ENCODE results near the gene DDAH1.

DNA sequence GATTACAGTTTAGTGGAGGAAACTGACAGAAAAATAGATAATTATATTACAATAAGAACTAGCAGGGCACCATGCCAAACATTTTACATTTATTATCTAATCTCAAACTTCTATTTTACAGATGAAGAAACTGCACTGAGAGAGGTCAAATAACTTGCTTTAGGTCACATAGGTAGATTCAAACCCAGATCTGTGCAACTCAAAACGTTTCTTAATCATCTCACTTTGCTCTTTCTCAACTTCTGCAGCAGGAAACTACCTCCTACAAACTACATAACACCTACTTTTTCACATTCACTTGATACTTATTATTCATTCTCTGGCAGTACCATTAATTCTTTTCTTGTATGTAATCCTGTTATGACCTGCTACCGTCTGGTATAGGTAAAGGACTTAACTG, 138.6 kb downstream of the DDAH1 start:
- TF ChIP-seq CTCF (IDR thresholded peaks at IDR 0.05; ENCODE audit: low read depth, low read length), result no peak
- TF ChIP-seq EZH2phosphoT487 (IDR thresholded peaks at IDR 0.05; ENCODE audit: low read depth), result no peak
